Measurements from ENCODE around the gene PAQR5. TPM values are rescaled to one million over a fixed set of nuclear protein-coding genes. Genes with fewer than 3 reads are reported as not detected.
A peak's percentile ranks its signal among the peaks of the same experiment; 100 is the strongest.

The PAQR5 gene
- total RNA-seq, 4 donors from 2014 or later = 4.2 to 16.4 (median 6.8) TPM

DNA sequence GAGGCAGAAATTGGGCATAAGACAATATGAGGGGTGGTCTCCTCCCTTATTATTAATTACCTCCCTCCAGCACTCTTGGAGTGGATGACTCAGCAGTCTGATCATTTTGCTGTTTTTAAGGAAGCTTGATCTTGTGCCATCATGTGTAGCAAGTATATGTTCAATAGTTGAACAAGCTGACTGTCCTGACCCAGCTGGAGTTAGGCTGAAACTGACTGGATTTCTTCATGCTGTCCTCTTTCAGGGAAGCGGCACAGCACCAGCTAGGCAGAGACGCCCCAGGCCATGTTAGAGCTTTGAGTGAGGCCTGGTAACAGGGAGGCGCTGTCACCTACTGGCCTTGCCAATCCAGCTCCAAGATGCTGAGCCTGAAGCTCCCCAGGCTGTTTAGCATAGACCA, 61.0 kb downstream of the PAQR5 start:
- 64 to 77% methylated on average over 3 of the region's 3 CpGs for WGBS, 2 donors
- DNase-seq (ENCODE audit: low spot score in 2 of 2) = no peak
- TF ChIP-seq POLR2A (IDR thresholded peaks at IDR 0.05) (no peak), CTCF (IDR thresholded peaks at IDR 0.05) (no peak)
- intact Hi-C loops (cut with DNase I; ENCODE audit: low total_unique reads) = no loop called here
- H3K4me3 ChIP-seq (ENCODE audit: low read depth, poor library complexity, severe bottlenecking) = no peak overlapping the region

DNA sequence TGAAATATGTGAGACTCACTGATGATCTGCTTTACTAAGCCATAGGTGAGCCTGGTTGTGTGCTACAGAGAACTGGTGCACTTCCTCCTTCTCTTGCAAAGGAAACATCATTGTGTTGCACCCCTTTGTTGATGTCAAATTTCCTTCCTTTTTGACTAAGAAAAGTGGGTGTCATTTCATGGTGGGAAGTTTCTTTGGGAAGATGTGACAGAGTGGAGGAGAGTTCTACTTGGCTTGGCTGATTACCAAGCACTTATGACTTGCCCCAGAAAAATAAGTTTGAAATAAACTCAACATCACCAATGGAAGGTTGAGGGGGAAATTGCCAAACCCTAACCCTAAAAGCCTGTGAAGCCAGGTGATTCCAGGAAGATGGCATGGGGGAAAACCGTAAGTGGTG, 61.9 kb downstream of the PAQR5 start:
- H3K4me3 ChIP-seq (ENCODE audit: low read depth, poor library complexity, severe bottlenecking) = no peak overlapping the region
- 0% methylated on average over 1 of the region's 1 CpG for WGBS, 2 donors
- intact Hi-C loops (cut with DNase I; ENCODE audit: low total_unique reads) = no loop called here
- no peak for TF ChIP-seq CTCF (IDR thresholded peaks at IDR 0.05)
- TF ChIP-seq POLR2A (IDR thresholded peaks at IDR 0.05) = no peak
- no peak for DNase-seq (ENCODE audit: low spot score in 2 of 2)

DNA sequence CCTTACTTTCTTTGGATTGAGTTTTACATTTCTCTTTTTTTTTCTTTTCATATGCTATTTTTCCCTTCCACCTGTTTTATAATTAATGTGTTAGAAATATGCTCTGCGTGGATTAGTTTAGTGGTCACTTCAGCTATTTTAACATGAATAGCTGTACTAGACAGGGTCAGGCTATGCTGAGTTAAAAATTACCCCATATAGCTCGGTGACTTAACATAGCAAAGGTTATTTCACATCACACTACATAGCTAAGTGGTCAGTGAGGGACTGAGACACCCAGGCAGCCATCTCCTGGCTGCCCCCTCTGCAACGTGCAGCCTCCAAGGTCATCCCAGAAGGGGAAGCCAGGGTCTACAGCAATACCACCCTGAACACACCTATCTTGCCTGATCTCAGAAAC, 68.5 kb downstream of the PAQR5 start:
- H3K4me3 ChIP-seq (ENCODE audit: low read depth, poor library complexity, severe bottlenecking) = no peak overlapping the region
- TF ChIP-seq CTCF (IDR thresholded peaks at IDR 0.05) (no peak), POLR2A (IDR thresholded peaks at IDR 0.05) (no peak)
- DNase-seq (ENCODE audit: low spot score in 2 of 2) = no peak
- 86 to 89% methylated on average over 3 of the region's 3 CpGs for WGBS, 2 donors
- intact Hi-C loops (cut with DNase I; ENCODE audit: low total_unique reads) = no loop called here

DNA sequence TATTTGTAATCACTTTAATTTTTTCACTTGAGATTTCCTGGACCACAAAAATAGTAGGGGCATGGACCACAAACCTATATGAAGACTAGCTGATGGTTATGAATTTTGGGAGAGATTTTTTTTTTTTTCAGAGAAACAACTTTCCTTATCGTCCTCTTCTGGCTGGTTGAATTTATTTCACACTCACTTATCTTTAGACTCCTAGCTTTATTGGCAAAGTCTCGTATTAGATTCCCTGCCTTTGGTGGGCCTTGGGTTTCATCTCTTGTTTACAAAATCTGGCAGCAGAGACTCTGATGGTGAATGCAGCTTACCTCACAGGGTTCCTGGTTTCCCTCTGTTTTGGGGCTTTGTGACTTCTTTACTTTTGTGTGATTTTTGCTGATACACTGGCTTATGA, 70.9 kb downstream of the PAQR5 start:
- WGBS, 2 donors = 88 to 94% methylated on average over 2 of the region's 2 CpGs

DNA sequence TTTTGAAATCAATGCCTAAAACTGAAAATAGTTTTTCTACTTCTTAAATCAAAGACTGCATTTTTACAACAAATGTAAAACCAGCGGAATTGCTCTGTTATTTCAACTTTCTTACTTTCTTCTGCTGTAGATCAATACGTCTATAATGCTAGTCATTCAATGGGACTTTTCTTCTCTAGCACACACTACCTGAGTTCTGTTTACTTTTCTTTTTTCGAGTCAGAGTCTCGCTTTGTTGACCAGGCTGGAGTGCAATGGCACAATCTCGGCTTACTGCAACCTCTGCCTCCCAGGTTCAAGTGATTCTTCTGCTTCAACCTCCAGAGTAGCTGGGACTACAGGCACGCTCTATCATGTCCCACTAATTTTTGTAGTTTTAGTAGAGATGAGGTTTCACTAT, 74.7 kb downstream of the PAQR5 start:
- no peak for DNase-seq (ENCODE audit: low spot score in 2 of 2)
- WGBS, 2 donors = 93% methylated on average over 6 of the region's 6 CpGs
- no peak overlapping the region for H3K4me3 ChIP-seq (ENCODE audit: low read depth, poor library complexity, severe bottlenecking)
- intact Hi-C loops (cut with DNase I; ENCODE audit: low total_unique reads) = no loop called here
- no peak for TF ChIP-seq POLR2A (IDR thresholded peaks at IDR 0.05)
- TF ChIP-seq CTCF (IDR thresholded peaks at IDR 0.05) = no peak

More for the DNA sequence above, 70.9 kb downstream of the PAQR5 start:
- intact Hi-C loops (cut with DNase I; ENCODE audit: low total_unique reads) = no loop called here
- DNase-seq (ENCODE audit: low spot score in 2 of 2) = no peak
- H3K4me3 ChIP-seq (ENCODE audit: low read depth, poor library complexity, severe bottlenecking) = no peak overlapping the region
- TF ChIP-seq CTCF (IDR thresholded peaks at IDR 0.05) (no peak), POLR2A (IDR thresholded peaks at IDR 0.05) (no peak)

DNA sequence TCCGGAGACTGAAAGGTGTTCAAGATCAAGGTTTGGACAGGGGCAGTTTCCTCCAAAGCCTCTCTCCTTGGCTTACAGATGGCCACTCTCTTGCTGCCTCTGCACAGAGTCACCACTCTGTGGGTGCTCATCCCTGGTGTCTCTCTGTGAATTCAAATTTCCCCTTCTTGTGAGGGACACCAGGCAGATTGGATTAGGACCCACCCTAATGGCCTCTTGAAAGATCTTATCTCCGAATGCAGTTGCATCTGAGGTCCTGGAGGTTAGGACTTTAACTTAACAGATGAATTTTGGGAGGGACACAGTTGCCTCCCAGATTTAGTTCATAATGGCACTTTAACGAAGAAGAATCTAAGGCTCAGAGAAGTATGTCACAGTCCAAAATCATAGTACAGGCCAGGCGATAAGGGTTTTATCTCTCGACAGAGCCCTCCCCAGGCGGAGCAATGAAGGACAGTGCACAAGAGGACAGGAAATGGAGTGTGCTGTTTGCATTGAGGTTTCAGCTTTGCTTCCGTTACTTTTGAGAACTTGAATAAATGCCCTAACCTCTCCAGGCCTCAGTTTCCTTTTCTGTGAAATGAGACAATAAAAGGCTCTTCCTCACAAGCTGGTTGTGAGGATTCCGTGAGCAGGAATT, 76.6 kb downstream of the PAQR5 start:
- WGBS, 2 donors = 76 to 85% methylated on average over 8 of the region's 8 CpGs
- no peak for TF ChIP-seq POLR2A (IDR thresholded peaks at IDR 0.05)
- TF ChIP-seq CTCF (IDR thresholded peaks at IDR 0.05) = no peak
- peak in 1 of 2 donors; percentile 3 for DNase-seq (ENCODE audit: low spot score in 2 of 2)
- H3K4me3 ChIP-seq (ENCODE audit: low read depth, poor library complexity, severe bottlenecking) = no peak overlapping the region
- intact Hi-C loops (cut with DNase I; ENCODE audit: low total_unique reads) = no loop called here

Data from lower leg skin (tissue), 4 donors.